HepG2 (cell line): ENCODE results near the gene FAM3A. TPM values are rescaled to one million over a fixed set of nuclear protein-coding genes. Genes with fewer than 3 reads are reported as not detected.
A peak's percentile ranks its signal among the peaks of the same experiment; 100 is the strongest.

Experiments used
- ATAC-seq: fragments of 200-7000 bp; cut with Tn5 transposase; 3 replicates; pipeline ENCODE4 v1.9.1; 2020; ENCODE audit warnings: mild to moderate bottlenecking, moderate library complexity
- BruUV-seq: library from RNA; stranded (reverse); fragments of 400-500 nt; replicated peaks from 2 replicates; lab custom pipeline; 2021; lab: Mats Ljungman, UMichigan
- CTCF ChIA-PET: fragments of 300-600 bp; formaldehyde crosslinking; extraction: SDS; loops from one replicate; lab custom pipeline; 2021; ENCODE audit warnings: low total read pairs, inconsistent platforms, low intra/inter-chr PET ratio; lab: Yijun Ruan, JAX
- POLR2A ChIA-PET: fragments of 350-600 bp; sonication (Branson Sonifier 250); formaldehyde crosslinking; loops from one replicate; lab custom pipeline; 2020; ENCODE audit warnings: antibody characterized with exemption, inconsistent platforms; lab: Yijun Ruan, JAX
- DNase-seq: peaks from one replicate; pipeline ENCODE4 v3.0.0-alpha.2; 2015; ENCODE audit warnings: low spot score
- FAIRE-seq: peaks from 3 replicates; lab custom pipeline; 2011; peaks lifted over from hg19 to GRCh38; lab: Jason Lieb, UNC
- H2AFZ ChIP-seq: one replicate; pipeline ENCODE4 v1.6.1; 2011; ENCODE audit warnings: low read length, inconsistent platforms
- H3K27ac ChIP-seq: fragments of 300-600 bp; 3 replicates; pipeline ENCODE4 v1.8.0; 2011; ENCODE audit warnings: mixed run types, mild to moderate bottlenecking, mixed read lengths, low read length, inconsistent platforms; ENCODE audit not compliant: insufficient read depth; ENCODE audit errors: extremely low read length
- H3K27me3 ChIP-seq, 2 experiments: fragments of 200-600 bp in 1 of 2; 2 replicates in 1 of 2; 3 replicates in 1 of 2; pipeline versions ENCODE4 v1.6.0 to v1.8.0; 2011; ENCODE audit warnings: low read length in 2 of 2, mild to moderate bottlenecking in 2 of 2, moderate library complexity in 2 of 2, inconsistent platforms in 1 of 2; ENCODE audit not compliant: insufficient read depth in 2 of 2, control insufficient read depth in 1 of 2
- H3K36me3 ChIP-seq, 2 experiments: fragments of 200-600 bp in 1 of 2; replicated peaks in 1 of 2; 2 replicates in 1 of 2; 3 replicates in 1 of 2; pipeline versions ENCODE4 v1.5.1 to v1.8.0; 2011; ENCODE audit warnings: low read length in 2 of 2, inconsistent platforms in 1 of 2; ENCODE audit not compliant: insufficient read depth in 2 of 2, control insufficient read depth in 1 of 2
- H3K4me1 ChIP-seq: 2 replicates; pipeline ENCODE4 v1.5.1; 2012; ENCODE audit warnings: low read length, inconsistent platforms; ENCODE audit not compliant: insufficient read depth
- H3K4me2 ChIP-seq: 2 replicates; pipeline ENCODE4 v1.6.0; 2011; ENCODE audit warnings: low read depth, low read length, inconsistent platforms
- H3K4me3 ChIP-seq, 3 experiments: fragments of 200-600 bp in 1 of 3; sonication (generic), shearing (Covaris generic) in 1 of 3; replicated peaks in 1 of 3; 2 replicates each; pipeline ENCODE4 v1.5.1; 2011 to 2016; ENCODE audit warnings: low read length in 3 of 3, inconsistent platforms in 2 of 3, low read depth in 2 of 3, mild to moderate bottlenecking in 2 of 3, control low read depth in 1 of 3, mixed read lengths in 1 of 3; ENCODE audit not compliant: insufficient read depth in 1 of 3
- H3K79me2 ChIP-seq: one replicate; pipeline ENCODE4 v1.6.1; 2011; ENCODE audit warnings: low read length, inconsistent platforms; ENCODE audit not compliant: insufficient read depth
- H3K9ac ChIP-seq: 2 replicates; pipeline ENCODE4 v1.6.0; 2011; ENCODE audit warnings: mild to moderate bottlenecking, low read depth, low read length, inconsistent platforms; ENCODE audit not compliant: insufficient read depth
- H3K9me3 ChIP-seq: 2 replicates; pipeline ENCODE4 v1.5.1; 2012; ENCODE audit warnings: mild to moderate bottlenecking, low read length
- H4K20me1 ChIP-seq: 2 replicates; pipeline ENCODE4 v1.6.0; 2011; ENCODE audit warnings: inconsistent platforms, mild to moderate bottlenecking, low read length, moderate library complexity; ENCODE audit not compliant: insufficient read depth
- SAP130 ChIP-seq: IDR thresholded peaks from 2 replicates; pipeline ENCODE4 v1.6.1; 2016; ENCODE audit warnings: low read depth
- SMC3 ChIP-seq: IDR thresholded peaks from 2 replicates; pipeline ENCODE4 v1.6.1; 2011; ENCODE audit warnings: low read length, improper control_type of control experiment
- SP5 ChIP-seq: IDR thresholded peaks from 2 replicates; pipeline ENCODE4 v1.6.1; 2016; ENCODE audit warnings: low read depth, borderline replicate concordance
- STAG1 ChIP-seq: sonication (generic); formaldehyde crosslinking; IDR thresholded peaks from 2 replicates; pipeline ENCODE4 v1.4.0; 2020; ENCODE audit warnings: missing genetic modification reagents
- XRCC5 ChIP-seq: fragments of 200-400 bp; formaldehyde crosslinking; optimal IDR thresholded peaks from 2 replicates; pipeline ENCODE3; 2017; ENCODE audit warnings: mild to moderate bottlenecking, low read length
- ZNF501 ChIP-seq: sonication (generic); formaldehyde crosslinking; IDR thresholded peaks from 2 replicates; pipeline ENCODE4 v1.5.1; 2020; ENCODE audit warnings: mild to moderate bottlenecking, moderate library complexity, missing genetic modification reagents
- ZNF788 ChIP-seq: sonication (generic); formaldehyde crosslinking; IDR thresholded peaks from 2 replicates; pipeline ENCODE4 v1.5.0; 2020; ENCODE audit warnings: mild to moderate bottlenecking, missing genetic modification reagents, borderline replicate concordance
- WGBS: methylation state at CpG from one replicate; pipeline ENCODE4 v1.1.6; 2017; ENCODE audit warnings: low lambda C conversion rate; 5-methylcytosine and 5-hydroxymethylcytosine counted together
- in situ Hi-C: cut with HindIII; loops from 2 replicates; pipeline ENCODE4 v1.10.0; 2017; ENCODE audit warnings: low pct_unique_long_range_greater_than_20kb; ENCODE audit not compliant: extremely low pct_ligation_motif_present
- intact Hi-C: fragments of 100-400 bp; cut with micrococcal nuclease; formaldehyde crosslinking; loops from one replicate; pipeline ENCODE4 v1.10.0; 2022; ENCODE audit not compliant: unreplicated experiment
- polyA plus RNA-seq, 8 experiments: library from polyadenylated mRNA; depleted of rRNA in 3 of 8; stranded (reverse) in 7 of 8; unstranded in 1 of 8; fragments of >200 nt; fragmentation: Illumina TruSeq in 4 of 8; extraction: Trizol in 4 of 8; gene quantifications; 2 replicates each; pipeline versions ENCODE4 v1.2.1 to v1.2.3, GENCODE V29; 2011 to 2016; ENCODE audit warnings: low read depth in 4 of 8, missing spikeins in 1 of 8, mixed read lengths in 1 of 8; ENCODE audit not compliant: insufficient read depth in 1 of 8
- total RNA-seq, 5 experiments: library from RNA; depleted of rRNA; stranded (reverse); fragments of >200 nt; fragmentation: Illumina TruSeq; extraction: Trizol; gene quantifications; 2 replicates each; pipeline ENCODE4 v1.2.3, GENCODE V29; 2016; ENCODE audit warnings: low read depth in 1 of 5
- TF ChIP-seq, protein P1 (sequence below): sonication (generic); IDR thresholded peaks from 2 replicates; pipeline ENCODE4 v1.6.1; 2016; ENCODE audit warnings: low read depth, borderline replicate concordance
- TF ChIP-seq, protein P2 (sequence below), 2 experiments: sonication (generic) in 1 of 2; formaldehyde crosslinking in 1 of 2; IDR thresholded peaks; 2 replicates each; pipeline versions ENCODE4 v1.5.1 to v1.6.1; 2011 to 2020; ENCODE audit warnings: borderline replicate concordance in 1 of 2, low read depth in 1 of 2, low read length in 1 of 2, mild to moderate bottlenecking in 1 of 2, missing genetic modification reagents in 1 of 2, moderate library complexity in 1 of 2
- TF ChIP-seq, protein P3 (sequence below): sonication (generic); formaldehyde crosslinking; IDR thresholded peaks from 2 replicates; pipeline ENCODE4 v1.4.0; 2020; ENCODE audit warnings: missing genetic modification reagents
- TF ChIP-seq, protein P4 (sequence below): sonication (generic); formaldehyde crosslinking; IDR thresholded peaks from 2 replicates; pipeline ENCODE4 v1.5.1; 2020; ENCODE audit warnings: mild to moderate bottlenecking, missing genetic modification reagents, moderate library complexity

Gene FAM3A
- total and polyA plus RNA-seq, 2 of the 13 experiments (the other 11 are each of a cell fraction or from before 2014, with no cell fraction given) = 11.2 to 22.7 TPM

DNA sequence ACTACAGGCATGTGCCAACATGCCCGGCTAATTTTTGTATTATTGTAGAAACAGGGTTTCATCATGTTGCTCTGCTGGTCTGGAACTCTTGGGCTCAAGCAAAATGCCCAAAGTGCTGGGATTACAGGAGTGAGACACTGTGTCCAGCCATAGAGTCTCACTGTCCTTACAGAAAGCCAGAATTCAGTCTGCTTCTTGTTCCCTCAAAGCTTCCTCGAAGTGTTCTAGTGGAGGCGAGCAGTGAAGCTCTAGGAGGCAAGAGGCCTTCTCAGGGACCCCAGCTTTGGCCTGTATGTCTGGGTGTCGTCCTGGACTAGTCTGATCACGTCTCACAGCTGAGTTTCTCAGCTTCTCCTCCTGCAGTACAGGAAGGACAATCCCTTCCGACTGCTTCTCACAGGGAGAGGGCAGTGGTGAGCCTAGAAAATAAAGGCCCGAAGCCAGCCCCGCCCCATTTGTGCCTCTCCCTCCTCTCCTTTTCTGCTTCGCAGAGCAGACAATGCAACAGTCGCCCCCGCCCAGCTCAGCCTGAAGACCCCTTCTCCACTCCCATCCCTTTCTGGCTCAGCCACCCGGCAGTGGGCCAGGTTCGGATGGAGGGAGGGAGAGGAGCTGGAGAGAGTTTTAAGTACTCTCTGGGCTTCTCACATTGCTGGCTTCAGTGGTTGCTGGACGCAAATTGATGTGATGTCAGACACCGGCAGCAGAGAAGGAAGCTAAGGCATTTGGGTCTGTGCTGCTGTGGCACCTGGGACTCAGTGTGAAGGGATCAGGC lies 11.1 kb upstream of the FAM3A start:
- intact Hi-C loops = no loop called here
- BruUV-seq = no TSS peak
- 15% methylated on average over 3 of the region's 15 CpGs for WGBS
- FAIRE-seq (peak; percentile 87), DNase-seq (peak; percentile 56), ATAC-seq (peak; percentile 78)
- H2AFZ ChIP-seq = peak overlapping the region; percentile 54
- CTCF ChIA-PET = no interaction called here
- H3K9ac ChIP-seq = peak overlapping the region; percentile 65
- H3K27me3 ChIP-seq = no peaks in the 10 kb centered on the region
- POLR2A ChIA-PET = interaction anchor here (0.7 to 6.0 kb wide), 11 partner anchors 10 to 154 kb away, joined by 3 to 38 read pairs (median 5); partner anchors contain the start of genes ATP6AP1, FAM3A, PLXNA3 and RPL10
- no peaks in the 10 kb centered on the region for H4K20me1 ChIP-seq
- no peaks in the 10 kb centered on the region for H3K79me2 ChIP-seq
- peaks cover 62% of the 10 kb centered on the region for H3K4me1 ChIP-seq
- peak overlapping the region; percentile 88 for H3K4me2 ChIP-seq
- in situ Hi-C loops = loop anchor here (25.0 kb wide), 1 partner anchor 115 kb away; the partner anchor contains the start of genes DNASE1L1 and TAFAZZIN
- peak overlapping the region; percentile 63 for H3K27ac ChIP-seq
- peak overlapping the region; percentile 37 to 63 (median 40); a peak in 5 of 6 replicates for H3K4me3 ChIP-seq
- H3K9me3 ChIP-seq = no peaks in the 10 kb centered on the region
- H3K36me3 ChIP-seq = no peaks in the 10 kb centered on the region
- TF ChIP-seq SP5 (CRISPR knock-in tag) (0 out of 2 replicates have a peak, but pooled peaks have one; percentile 20), XRCC5 (peak; percentile 27), ZNF788 (CRISPR knock-in tag) (no peak), SMC3 (peak; percentile 29; the same call in 1 of the 2 replicates), ZNF501 (0 out of 2 replicates have a peak, but pooled peaks have one; percentile 27), SAP130 (CRISPR knock-in tag) (peak; percentile 19; the same call in 1 of the 2 replicates), STAG1 (CRISPR knock-in tag) (peak; percentile 32)
- TF ChIP-seq, protein P1, sequence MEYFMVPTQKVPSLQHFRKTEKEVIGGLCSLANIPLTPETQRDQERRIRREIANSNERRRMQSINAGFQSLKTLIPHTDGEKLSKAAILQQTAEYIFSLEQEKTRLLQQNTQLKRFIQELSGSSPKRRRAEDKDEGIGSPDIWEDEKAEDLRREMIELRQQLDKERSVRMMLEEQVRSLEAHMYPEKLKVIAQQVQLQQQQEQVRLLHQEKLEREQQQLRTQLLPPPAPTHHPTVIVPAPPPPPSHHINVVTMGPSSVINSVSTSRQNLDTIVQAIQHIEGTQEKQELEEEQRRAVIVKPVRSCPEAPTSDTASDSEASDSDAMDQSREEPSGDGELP = peak; percentile 18; the same call in 1 of the 2 replicates
- TF ChIP-seq, protein P2, sequence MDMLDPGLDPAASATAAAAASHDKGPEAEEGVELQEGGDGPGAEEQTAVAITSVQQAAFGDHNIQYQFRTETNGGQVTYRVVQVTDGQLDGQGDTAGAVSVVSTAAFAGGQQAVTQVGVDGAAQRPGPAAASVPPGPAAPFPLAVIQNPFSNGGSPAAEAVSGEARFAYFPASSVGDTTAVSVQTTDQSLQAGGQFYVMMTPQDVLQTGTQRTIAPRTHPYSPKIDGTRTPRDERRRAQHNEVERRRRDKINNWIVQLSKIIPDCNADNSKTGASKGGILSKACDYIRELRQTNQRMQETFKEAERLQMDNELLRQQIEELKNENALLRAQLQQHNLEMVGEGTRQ (IDR thresholded peaks at IDR 0.05; ENCODE audit: low read depth, low read length) = no peak
- TF ChIP-seq, protein P2 (CRISPR knock-in tag; IDR thresholded peaks at IDR 0.05; ENCODE audit: borderline replicate concordance) = no peak
- TF ChIP-seq, protein P3, sequence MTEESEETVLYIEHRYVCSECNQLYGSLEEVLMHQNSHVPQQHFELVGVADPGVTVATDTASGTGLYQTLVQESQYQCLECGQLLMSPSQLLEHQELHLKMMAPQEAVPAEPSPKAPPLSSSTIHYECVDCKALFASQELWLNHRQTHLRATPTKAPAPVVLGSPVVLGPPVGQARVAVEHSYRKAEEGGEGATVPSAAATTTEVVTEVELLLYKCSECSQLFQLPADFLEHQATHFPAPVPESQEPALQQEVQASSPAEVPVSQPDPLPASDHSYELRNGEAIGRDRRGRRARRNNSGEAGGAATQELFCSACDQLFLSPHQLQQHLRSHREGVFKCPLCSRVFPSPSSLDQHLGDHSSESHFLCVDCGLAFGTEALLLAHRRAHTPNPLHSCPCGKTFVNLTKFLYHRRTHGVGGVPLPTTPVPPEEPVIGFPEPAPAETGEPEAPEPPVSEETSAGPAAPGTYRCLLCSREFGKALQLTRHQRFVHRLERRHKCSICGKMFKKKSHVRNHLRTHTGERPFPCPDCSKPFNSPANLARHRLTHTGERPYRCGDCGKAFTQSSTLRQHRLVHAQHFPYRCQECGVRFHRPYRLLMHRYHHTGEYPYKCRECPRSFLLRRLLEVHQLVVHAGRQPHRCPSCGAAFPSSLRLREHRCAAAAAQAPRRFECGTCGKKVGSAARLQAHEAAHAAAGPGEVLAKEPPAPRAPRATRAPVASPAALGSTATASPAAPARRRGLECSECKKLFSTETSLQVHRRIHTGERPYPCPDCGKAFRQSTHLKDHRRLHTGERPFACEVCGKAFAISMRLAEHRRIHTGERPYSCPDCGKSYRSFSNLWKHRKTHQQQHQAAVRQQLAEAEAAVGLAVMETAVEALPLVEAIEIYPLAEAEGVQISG (CRISPR knock-in tag) = peak; percentile 15; the same call in 1 of the 2 replicates
- TF ChIP-seq, protein P4, sequence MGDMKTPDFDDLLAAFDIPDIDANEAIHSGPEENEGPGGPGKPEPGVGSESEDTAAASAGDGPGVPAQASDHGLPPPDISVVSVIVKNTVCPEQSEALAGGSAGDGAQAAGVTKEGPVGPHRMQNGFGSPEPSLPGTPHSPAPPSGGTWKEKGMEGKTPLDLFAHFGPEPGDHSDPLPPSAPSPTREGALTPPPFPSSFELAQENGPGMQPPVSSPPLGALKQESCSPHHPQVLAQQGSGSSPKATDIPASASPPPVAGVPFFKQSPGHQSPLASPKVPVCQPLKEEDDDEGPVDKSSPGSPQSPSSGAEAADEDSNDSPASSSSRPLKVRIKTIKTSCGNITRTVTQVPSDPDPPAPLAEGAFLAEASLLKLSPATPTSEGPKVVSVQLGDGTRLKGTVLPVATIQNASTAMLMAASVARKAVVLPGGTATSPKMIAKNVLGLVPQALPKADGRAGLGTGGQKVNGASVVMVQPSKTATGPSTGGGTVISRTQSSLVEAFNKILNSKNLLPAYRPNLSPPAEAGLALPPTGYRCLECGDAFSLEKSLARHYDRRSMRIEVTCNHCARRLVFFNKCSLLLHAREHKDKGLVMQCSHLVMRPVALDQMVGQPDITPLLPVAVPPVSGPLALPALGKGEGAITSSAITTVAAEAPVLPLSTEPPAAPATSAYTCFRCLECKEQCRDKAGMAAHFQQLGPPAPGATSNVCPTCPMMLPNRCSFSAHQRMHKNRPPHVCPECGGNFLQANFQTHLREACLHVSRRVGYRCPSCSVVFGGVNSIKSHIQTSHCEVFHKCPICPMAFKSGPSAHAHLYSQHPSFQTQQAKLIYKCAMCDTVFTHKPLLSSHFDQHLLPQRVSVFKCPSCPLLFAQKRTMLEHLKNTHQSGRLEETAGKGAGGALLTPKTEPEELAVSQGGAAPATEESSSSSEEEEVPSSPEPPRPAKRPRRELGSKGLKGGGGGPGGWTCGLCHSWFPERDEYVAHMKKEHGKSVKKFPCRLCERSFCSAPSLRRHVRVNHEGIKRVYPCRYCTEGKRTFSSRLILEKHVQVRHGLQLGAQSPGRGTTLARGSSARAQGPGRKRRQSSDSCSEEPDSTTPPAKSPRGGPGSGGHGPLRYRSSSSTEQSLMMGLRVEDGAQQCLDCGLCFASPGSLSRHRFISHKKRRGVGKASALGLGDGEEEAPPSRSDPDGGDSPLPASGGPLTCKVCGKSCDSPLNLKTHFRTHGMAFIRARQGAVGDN = peak; percentile 65
